ENCODE results near the gene CACNA1E.

- TF ChIP-seq CTCF (IDR thresholded peaks at IDR 0.05; ENCODE audit: poor library complexity) (no peak), EZH2 (IDR thresholded peaks at IDR 0.05; ENCODE audit: borderline replicate concordance) (no peak)
Observed at GRCh38 chr1:181818459-181818858, 335.1 kb downstream of the CACNA1E start.

Measured in hepatocyte (in vitro differentiated cells).